H1 (cell line): ENCODE results near the gene CEP78. TPM values are rescaled to one million over a fixed set of nuclear protein-coding genes. Genes with fewer than 3 reads are reported as not detected.

ENCODE experiments used
- CTCF ChIA-PET: fragments of 300-600 bp; sonication (Branson Sonifier 250); formaldehyde crosslinking; loops from one replicate; lab custom pipeline; 2021; ENCODE audit not compliant: partially characterized antibody; lab: Charles Lee
- POLR2A ChIA-PET: fragments of 300-600 bp; sonication (Branson Sonifier 250); formaldehyde crosslinking; loops from one replicate; lab custom pipeline; 2021; ENCODE audit warnings: inconsistent platforms; ENCODE audit not compliant: partially characterized antibody; lab: Charles Lee
- DNase-seq, 2 experiments: peaks; one replicate each; pipeline versions ENCODE4 v3.0.0 to v3.0.0-alpha.2; 2010 to 2022; ENCODE audit warnings: low spot score in 2 of 2, low read depth in 1 of 2, mixed read lengths in 1 of 2
- FAIRE-seq: peaks from 2 replicates; lab custom pipeline; 2011; peaks lifted over from hg19 to GRCh38; lab: Jason Lieb, UNC
- H2AFZ ChIP-seq: 2 replicates; pipeline ENCODE4 v1.8.1; 2012; ENCODE audit warnings: low read length, inconsistent platforms
- H2AK5ac ChIP-seq: 2 replicates; pipeline ENCODE4 v1.6.1; 2013; ENCODE audit warnings: low read depth, low read length
- H2BK120ac ChIP-seq: replicated peaks from 2 replicates; pipeline ENCODE3; 2013; ENCODE audit warnings: low read depth, low read length, inconsistent platforms
- H2BK12ac ChIP-seq: 2 replicates; pipeline ENCODE4 v1.6.1; 2013; ENCODE audit warnings: low read depth, low read length
- H2BK15ac ChIP-seq: 2 replicates; pipeline ENCODE4 v1.6.1; 2013; ENCODE audit warnings: low read length
- H2BK20ac ChIP-seq: 2 replicates; pipeline ENCODE4 v1.6.1; 2013; ENCODE audit warnings: low read length
- H2BK5ac ChIP-seq: 2 replicates; pipeline ENCODE4 v1.6.1; 2013; ENCODE audit warnings: low read depth, low read length
- H3K14ac ChIP-seq: 2 replicates; pipeline ENCODE4 v1.6.1; 2013; ENCODE audit warnings: inconsistent platforms; ENCODE audit not compliant: insufficient read length
- H3K18ac ChIP-seq: 2 replicates; pipeline ENCODE4 v1.6.1; 2013; ENCODE audit warnings: low read length; ENCODE audit errors: extremely low read depth
- H3K23ac ChIP-seq: 2 replicates; pipeline ENCODE4 v1.6.1; 2013; ENCODE audit warnings: inconsistent platforms; ENCODE audit not compliant: insufficient read length
- H3K23me2 ChIP-seq: 2 replicates; pipeline ENCODE4 v1.6.1; 2013; ENCODE audit warnings: low read depth, low read length
- H3K27ac ChIP-seq: 2 replicates; pipeline ENCODE4 v1.6.1; 2011; ENCODE audit warnings: low read depth, low read length, inconsistent platforms
- H3K27me3 ChIP-seq, 4 experiments: replicated peaks in 1 of 4; 1 replicate in 1 of 4; 2 replicates in 3 of 4; pipeline versions ENCODE4 v1.6.1 to v1.8.1; 2011 to 2013; ENCODE audit warnings: low read length in 3 of 4, mild to moderate bottlenecking in 3 of 4, inconsistent platforms in 2 of 4, mixed read lengths in 2 of 4, moderate library complexity in 1 of 4; ENCODE audit not compliant: control insufficient read depth in 3 of 4, insufficient read depth in 3 of 4; ENCODE audit errors: extremely low read depth in 1 of 4
- H3K36me3 ChIP-seq, 4 experiments: 2 replicates each; pipeline versions ENCODE4 v1.6.1 to v1.8.1; 2011 to 2013; ENCODE audit warnings: mild to moderate bottlenecking in 4 of 4, low read length in 3 of 4, moderate library complexity in 2 of 4, control low read depth in 1 of 4, inconsistent platforms in 1 of 4; ENCODE audit not compliant: insufficient read depth in 4 of 4, control insufficient read depth in 2 of 4
- H3K4ac ChIP-seq: replicated peaks from 2 replicates; pipeline ENCODE3; 2013; ENCODE audit warnings: low read length, low read depth, mixed read lengths, inconsistent platforms; ENCODE audit not compliant: insufficient read length
- H3K4me1 ChIP-seq, 4 experiments: replicated peaks in 1 of 4; 1 replicate in 1 of 4; 2 replicates in 3 of 4; pipeline versions ENCODE4 v1.6.1 to v1.8.1; 2011 to 2013; ENCODE audit warnings: low read length in 3 of 4, inconsistent platforms in 2 of 4, mixed read lengths in 1 of 4; ENCODE audit not compliant: insufficient read depth in 4 of 4, control insufficient read depth in 3 of 4
- H3K4me2 ChIP-seq, 2 experiments: 2 replicates each; pipeline versions ENCODE4 v1.6.1 to v1.8.1; 2011 to 2013; ENCODE audit warnings: low read depth in 2 of 2, low read length in 2 of 2, control low read depth in 1 of 2, inconsistent platforms in 1 of 2, mild to moderate bottlenecking in 1 of 2; ENCODE audit not compliant: insufficient read depth in 1 of 2
- H3K4me3 ChIP-seq, 4 experiments: fragments of 200-600, 300-600 bp in 1 of 4; sonication (generic), shearing (Covaris generic), sonication (Bioruptor Twin) in 1 of 4; 2 replicates each; pipeline versions ENCODE4 v1.5.1 to v1.8.1; 2011 to 2016; ENCODE audit warnings: low read length in 4 of 4, low read depth in 3 of 4, control low read depth in 2 of 4, inconsistent platforms in 2 of 4, mild to moderate bottlenecking in 2 of 4, mixed read lengths in 1 of 4, moderate library complexity in 1 of 4; ENCODE audit not compliant: insufficient read depth in 2 of 4; ENCODE audit errors: extremely low read depth in 1 of 4
- H3K56ac ChIP-seq: replicated peaks from 2 replicates; pipeline ENCODE3; 2013; ENCODE audit warnings: low read depth, mild to moderate bottlenecking, mixed read lengths, low read length, inconsistent platforms; ENCODE audit not compliant: insufficient read length
- H3K79me1 ChIP-seq: 2 replicates; pipeline ENCODE4 v1.6.1; 2013; ENCODE audit warnings: low read depth, low read length, control low read depth
- H3K79me2 ChIP-seq, 2 experiments: 2 replicates each; pipeline versions ENCODE4 v1.6.1 to v1.8.1; 2012 to 2013; ENCODE audit warnings: low read length in 2 of 2, mild to moderate bottlenecking in 2 of 2, inconsistent platforms in 1 of 2; ENCODE audit not compliant: insufficient read depth in 2 of 2, control insufficient read depth in 1 of 2
- H3K9ac ChIP-seq, 4 experiments: replicated peaks in 1 of 4; 1 replicate in 1 of 4; 2 replicates in 3 of 4; pipeline versions ENCODE4 v1.6.1 to v1.8.1; 2011 to 2013; ENCODE audit warnings: low read depth in 3 of 4, low read length in 3 of 4, control low read depth in 2 of 4, mild to moderate bottlenecking in 2 of 4, moderate library complexity in 2 of 4, inconsistent platforms in 1 of 4; ENCODE audit errors: extremely low read depth in 1 of 4
- H3K9me3 ChIP-seq, 2 experiments: 2 replicates each; pipeline versions ENCODE4 v1.6.1 to v1.8.1; 2012 to 2013; ENCODE audit warnings: mild to moderate bottlenecking in 2 of 2, moderate library complexity in 2 of 2, control low read depth in 1 of 2, inconsistent platforms in 1 of 2, low read depth in 1 of 2, low read length in 1 of 2, mixed read lengths in 1 of 2; ENCODE audit not compliant: insufficient read depth in 2 of 2
- H4K20me1 ChIP-seq, 2 experiments: replicated peaks in 1 of 2; 2 replicates each; pipeline versions ENCODE3 to v1.8.1; 2011 to 2013; ENCODE audit warnings: inconsistent platforms in 2 of 2, low read length in 2 of 2, mild to moderate bottlenecking in 1 of 2; ENCODE audit not compliant: insufficient read depth in 2 of 2, control insufficient read depth in 1 of 2
- H4K5ac ChIP-seq: 2 replicates; pipeline ENCODE4 v1.6.1; 2013; ENCODE audit warnings: low read length, low read depth, mixed read lengths, inconsistent platforms; ENCODE audit not compliant: insufficient read length
- H4K8ac ChIP-seq: 2 replicates; pipeline ENCODE4 v1.8.0; 2013; ENCODE audit warnings: mild to moderate bottlenecking, moderate library complexity, low read length, inconsistent platforms; ENCODE audit not compliant: insufficient read depth; ENCODE audit errors: extremely low read depth
- H4K91ac ChIP-seq: replicated peaks from 2 replicates; pipeline ENCODE3; 2013; ENCODE audit warnings: low read length, mixed read lengths, inconsistent platforms; ENCODE audit not compliant: insufficient read length
- ASH2L ChIP-seq: fragments of 200-600, 300-600 bp; sonication (generic); IDR thresholded peaks from one replicate; pipeline ENCODE4 v1.7.1; 2017; ENCODE audit warnings: low read length
- NANOG ChIP-seq: IDR thresholded peaks from 2 replicates; pipeline ENCODE4 v1.6.1; 2011; ENCODE audit warnings: low read length, low read depth, mild to moderate bottlenecking, inconsistent platforms; ENCODE audit not compliant: insufficient read depth, poor library complexity, severe bottlenecking
- POLR2AphosphoS5 ChIP-seq: IDR thresholded peaks from 2 replicates; pipeline ENCODE4 v1.6.1; 2011; ENCODE audit warnings: low read depth, low read length
- WGBS, 2 experiments: shearing (Covaris generic) in 1 of 2; methylation state at CpG; one replicate each; pipeline versions ENCODE4 v1.1.6 to v1.1.7; 2013 to 2015; ENCODE audit warnings: low lambda C conversion rate in 2 of 2, mixed read lengths in 2 of 2, inconsistent platforms in 1 of 2, low coverage in 1 of 2, missing lambda C conversion rate in 1 of 2; ENCODE audit not compliant: insufficient replicate concordance in 2 of 2, insufficient coverage in 1 of 2, insufficient read length in 1 of 2; ENCODE audit errors: extremely low coverage in 1 of 2, missing lambda C conversion rate in 1 of 2; 5-methylcytosine and 5-hydroxymethylcytosine counted together
- polyA plus RNA-seq, 7 experiments: library from polyadenylated mRNA; depleted of rRNA in 3 of 7; stranded (reverse) in 5 of 7; unstranded in 2 of 7; fragments of >200 nt in 5 of 7; fragments of 200-250 nt in 2 of 7; gene quantifications; 1 replicate in 5 of 7; 2 replicates in 1 of 7; 4 replicates in 1 of 7; pipeline versions ENCODE4 v1.2.1 to v1.2.3, GENCODE V29; 2011 to 2013; ENCODE audit warnings: missing spikeins in 2 of 7, mixed read lengths in 2 of 7
- total RNA-seq: library from RNA; stranded (reverse); fragmentation: NEBNext Ultra II Directional; extraction: Animal tissue kit (Norgen Biotek cat#: 25700); gene quantifications from 2 replicates; pipeline ENCODE4 v1.2.1, GENCODE V29; 2021

Gene CEP78
- total and polyA plus RNA-seq, 2 of the 8 experiments (the other 6 are each of a cell fraction or from before 2014, with no cell fraction given), result 10.3 to 40.9 TPM

DNA sequence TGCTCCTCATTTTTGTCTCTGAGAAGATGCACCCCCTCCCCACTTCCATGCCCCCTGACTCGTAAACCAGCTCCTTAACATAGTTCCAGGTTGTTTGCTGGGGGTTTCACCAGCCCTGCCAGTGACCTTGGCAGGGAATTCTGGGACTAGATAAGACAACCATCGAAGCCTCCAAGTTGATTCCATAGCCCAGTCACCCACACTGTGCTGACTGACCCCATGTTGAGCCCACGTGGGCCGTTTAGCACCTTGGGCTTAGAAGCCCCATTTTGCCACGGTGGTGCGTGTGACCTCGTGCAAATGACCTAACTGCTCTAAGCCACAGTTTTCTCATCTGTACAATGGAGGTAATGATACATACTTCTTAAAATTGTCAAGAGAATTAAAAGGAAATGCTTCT lies 85.6 kb downstream of the CEP78 start:
- POLR2A ChIA-PET, result interaction anchor here (1.0 to 17.1 kb wide), 9 partner anchors 10 to 121 kb away, joined by 3 to 520 read pairs (median 3); partner anchors contain the start of gene PSAT1
- no peak overlapping the region for H3K27ac ChIP-seq
- no peak overlapping the region for H4K5ac ChIP-seq
- H3K4ac ChIP-seq, result no peak overlapping the region
- H3K79me2 ChIP-seq, result peaks cover 0 to 40% of the 10 kb centered on the region in 2 experiments; a peak in 2 of 4 replicates
- WGBS, 2 experiments, result 94% methylated on average over 7 of the region's 7 CpGs; no CpG with 5 or more reads in 1 of the 2 experiments
- H3K4me2 ChIP-seq, result no peak overlapping the region
- H2BK120ac ChIP-seq, result no peak overlapping the region
- H2AFZ ChIP-seq, result no peak overlapping the region
- no peak overlapping the region for H3K18ac ChIP-seq
- no peak overlapping the region for H3K14ac ChIP-seq
- H2BK12ac ChIP-seq, result no peak overlapping the region
- H4K8ac ChIP-seq, result no peak overlapping the region
- H3K56ac ChIP-seq, result no peak overlapping the region
- no peak for DNase-seq
- peaks cover 6% of the 10 kb centered on the region for H3K79me1 ChIP-seq
- H3K27me3 ChIP-seq, result no peaks in the 10 kb centered on the region
- no peak overlapping the region for H3K4me3 ChIP-seq
- no peak overlapping the region for H4K91ac ChIP-seq
- H3K23ac ChIP-seq, result no peak overlapping the region
- H2BK5ac ChIP-seq, result no peak overlapping the region
- no peaks in the 10 kb centered on the region for H3K9me3 ChIP-seq
- H2BK15ac ChIP-seq, result no peak overlapping the region
- H3K23me2 ChIP-seq, result peaks cover 8% of the 10 kb centered on the region; the same call in 1 of the 2 replicates
- H2BK20ac ChIP-seq, result no peak overlapping the region
- peaks cover 7 to 9% of the 10 kb centered on the region in 2 experiments for H4K20me1 ChIP-seq
- CTCF ChIA-PET, result interaction anchor here (1.9 kb wide), 1 partner anchor 13 kb away, joined by 4 read pairs; no protein-coding TSS in a partner anchor
- no peak overlapping the region for H3K9ac ChIP-seq
- H2AK5ac ChIP-seq, result no peak overlapping the region
- peaks cover 0 to 2% (median 0%) of the 10 kb centered on the region in 4 experiments; a peak in 2 of 7 replicates for H3K4me1 ChIP-seq
- H3K36me3 ChIP-seq, result peaks cover 24 to 100% (median 75%) of the 10 kb centered on the region in 4 experiments
- TF ChIP-seq ASH2L (no peak), NANOG (no peak), POLR2AphosphoS5 (peak; percentile 60; the same call in 1 of the 2 replicates)
- no peak for FAIRE-seq
